Uterus (tissue), 4 donors: ENCODE results near the gene PPM1M. TPM values are rescaled to one million over a fixed set of nuclear protein-coding genes. Genes with fewer than 3 reads are reported as not detected.

Experiments used
- DNase-seq, 2 donors: peaks; one replicate each; pipeline ENCODE4 v3.0.0-alpha.2; 2019 to 2020
- H3K27ac ChIP-seq, 2 donors: fragments of 200-600 bp; sonication (generic); 1 replicate in 1 of 2; 2 replicates in 1 of 2; pipeline ENCODE4 v1.5.1; 2016 to 2018
- H3K27me3 ChIP-seq, 2 donors: fragments of 200-600 bp; sonication (generic); one replicate each; pipeline ENCODE4 v1.5.1; 2018 to 2019; ENCODE audit warnings: control low read depth in 1 of 2
- H3K36me3 ChIP-seq, 2 donors: fragments of 200-600 bp; sonication (generic); one replicate each; pipeline ENCODE4 v1.5.1; 2019; ENCODE audit warnings: control low read depth in 1 of 2
- H3K4me1 ChIP-seq, 2 donors: fragments of 200-600 bp; sonication (generic); one replicate each; pipeline ENCODE4 v1.5.1; 2018 to 2019; ENCODE audit warnings: control low read depth in 1 of 2
- H3K4me3 ChIP-seq, 2 donors: fragments of 200-600 bp; sonication (generic); 1 replicate in 1 of 2; 2 replicates in 1 of 2; pipeline ENCODE4 v1.5.1; 2018 to 2019; ENCODE audit warnings: mild to moderate bottlenecking in 1 of 2
- H3K9me3 ChIP-seq, 2 donors: fragments of 200-600 bp; sonication (generic); one replicate each; pipeline ENCODE4 v1.5.1; 2019; ENCODE audit warnings: control low read depth in 1 of 2
- CTCF ChIP-seq, 4 experiments: fragments of 200-600 bp in 2 of 4; fragments of 450-650 bp in 2 of 4; sonication (generic) in 2 of 4; IDR thresholded peaks; one replicate each; pipeline ENCODE4 v1.5.1; 2016 to 2019; ENCODE audit warnings: antibody characterized with exemption in 4 of 4, mild to moderate bottlenecking in 2 of 4, moderate library complexity in 1 of 4
- POLR2A ChIP-seq, 2 donors: fragments of 450-650 bp; IDR thresholded peaks; one replicate each; pipeline ENCODE4 v1.6.1; 2016; ENCODE audit warnings: antibody characterized with exemption in 2 of 2, mild to moderate bottlenecking in 1 of 2, moderate library complexity in 1 of 2
- intact Hi-C: fragments of 100-400 bp; cut with DNase I; formaldehyde crosslinking; loops from one replicate; pipeline ENCODE4 v1.15.1; 2023; ENCODE audit warnings: low total_unique reads
- total RNA-seq, 4 donors: library from RNA; depleted of rRNA in 3 of 4; stranded (reverse); fragments of >200 nt in 3 of 4; gene quantifications; one replicate each; pipeline versions ENCODE4 v1.1.0 to v1.2.4, GENCODE V29; 2014 to 2023
- donor health status: DM: yes; HTN: yes; CAD: no.

PPM1M gene
- total RNA-seq, 4 donors from 2014 or later, result 23.9 to 32.3 (median 31.5) TPM

GRCh38 chr3:52233968-52234367, 11.6 kb upstream of the PPM1M start:
- no peak overlapping the region for H3K4me3 ChIP-seq
- no peaks in the 10 kb centered on the region for H3K9me3 ChIP-seq
- no peaks in the 10 kb centered on the region for H3K36me3 ChIP-seq
- no peak overlapping the region for H3K27ac ChIP-seq
- intact Hi-C loops, result loop anchor here (5.0 kb wide), 1 partner anchor 98 kb away; no protein-coding TSS in a partner anchor
- peaks cover 11 to 14% of the 10 kb centered on the region in 2 donors for H3K4me1 ChIP-seq
- H3K27me3 ChIP-seq, result no peaks in the 10 kb centered on the region
- TF ChIP-seq POLR2A (IDR thresholded peaks at IDR 0.05), result no peak
- TF ChIP-seq CTCF (IDR thresholded peaks at IDR 0.05), result no peak
- DNase-seq, result no peak

GRCh38 chr3:52234516-52235447, 10.8 kb upstream of the PPM1M start:
- H3K4me3 ChIP-seq, result no peak overlapping the region
- DNase-seq, result peak in 1 of 2 donors; percentile 15
- no peak for TF ChIP-seq POLR2A (IDR thresholded peaks at IDR 0.05)
- no peak for TF ChIP-seq CTCF (IDR thresholded peaks at IDR 0.05)
- H3K4me1 ChIP-seq, result peaks cover 11 to 14% of the 10 kb centered on the region in 2 donors
- intact Hi-C loops, result loop anchor here (5.0 kb wide), 1 partner anchor 98 kb away; no protein-coding TSS in a partner anchor
- no peaks in the 10 kb centered on the region for H3K27me3 ChIP-seq
- no peak overlapping the region for H3K27ac ChIP-seq
- no peaks in the 10 kb centered on the region for H3K9me3 ChIP-seq
- no peaks in the 10 kb centered on the region for H3K36me3 ChIP-seq

- Histone ChIP-seq H3K27ac (peak overlapping the region; percentile 92 to 94), H3K4me1 (peaks cover 11 to 18% of the 10 kb centered on the region in 2 donors), H3K36me3 (no peaks in the 10 kb centered on the region), H3K27me3 (no peaks in the 10 kb centered on the region), H3K4me3 (no peak overlapping the region), H3K9me3 (no peaks in the 10 kb centered on the region)
- peak in 1 of 2 donors; percentile 15 for DNase-seq
- intact Hi-C loops, result no loop called here
- TF ChIP-seq POLR2A (IDR thresholded peaks at IDR 0.05) (no peak), CTCF (IDR thresholded peaks at IDR 0.05) (no peak)
These were observed 9.1 kb upstream of the PPM1M start for GRCh38 chr3:52236424-52236886.

- no peak overlapping the region for H3K4me3 ChIP-seq
- no peak for TF ChIP-seq CTCF (IDR thresholded peaks at IDR 0.05)
- no peak for TF ChIP-seq POLR2A (IDR thresholded peaks at IDR 0.05)
- DNase-seq, result no peak
- H3K36me3 ChIP-seq, result no peaks in the 10 kb centered on the region
- intact Hi-C loops, result no loop called here
- no peaks in the 10 kb centered on the region for H3K9me3 ChIP-seq
- H3K4me1 ChIP-seq, result peaks cover 11 to 18% of the 10 kb centered on the region in 2 donors
- no peaks in the 10 kb centered on the region for H3K27me3 ChIP-seq
- peak overlapping the region; percentile 92 to 94 for H3K27ac ChIP-seq
These were observed 8.4 kb upstream of the PPM1M start for GRCh38 chr3:52237006-52237656.
